ENCODE data around the gene POLA2. TPM values are rescaled to one million over a fixed set of nuclear protein-coding genes. Genes with fewer than 3 reads are reported as not detected.

Gene POLA2
- total RNA-seq, 1 experiment from 2014 or later: 35.6 TPM

GRCh38 chr11:65286686-65287085 lies 24.9 kb downstream of the POLA2 start (continued):
- TF ChIP-seq STAT6 (CRISPR knock-in tag; conservative IDR thresholded peaks at IDR 0.05; ENCODE audit: low read depth): no peak
- no peak for TF ChIP-seq ZNF416 (CRISPR knock-in tag; IDR thresholded peaks at IDR 0.05)
- TF ChIP-seq GABPB1 (CRISPR knock-in tag; IDR thresholded peaks at IDR 0.05): no peak
- no peak for TF ChIP-seq FOXK1 (CRISPR knock-in tag; IDR thresholded peaks at IDR 0.05)
- no peak for TF ChIP-seq ZNF263 (CRISPR knock-in tag; IDR thresholded peaks at IDR 0.05; ENCODE audit: low read depth)
- no peak for TF ChIP-seq CDX4 (CRISPR knock-in tag; IDR thresholded peaks at IDR 0.05; ENCODE audit: borderline replicate concordance)
- TF ChIP-seq MYBL2 (CRISPR knock-in tag; IDR thresholded peaks at IDR 0.05): no peak
- no peak for TF ChIP-seq FOXP1 (CRISPR knock-in tag; IDR thresholded peaks at IDR 0.05; ENCODE audit: borderline replicate concordance)
- no peak for TF ChIP-seq ATF1 (CRISPR knock-in tag; IDR thresholded peaks at IDR 0.05)
- no peak for TF ChIP-seq HMGA2 (CRISPR knock-in tag; IDR thresholded peaks at IDR 0.05)
- no peak for TF ChIP-seq FOXJ3 (CRISPR knock-in tag; IDR thresholded peaks at IDR 0.05; ENCODE audit: borderline replicate concordance)
- no peak for TF ChIP-seq NFE2L1 (CRISPR knock-in tag; IDR thresholded peaks at IDR 0.05)

- Mint-ChIP-seq H3K27me3 (ENCODE audit: low read depth) (no peaks in the 10 kb centered on the region), H3K36me3 (peaks cover 70% of the 10 kb centered on the region), H3K27ac (no peak overlapping the region), H3K9me3 (no peaks in the 10 kb centered on the region), H3K4me3 (no peak overlapping the region), H3K4me1 (peaks cover 5% of the 10 kb centered on the region)
- ATAC-seq (no peak), DNase-seq (ENCODE audit: low spot score) (no peak)
- CTCF ChIA-PET: interaction anchor here (1.2 kb wide), 1 partner anchor 28 kb away, joined by 3 read pairs; no protein-coding TSS in a partner anchor
- POLR2A ChIA-PET: interaction anchor here (0.6 kb wide), 1 partner anchor 21 kb away, joined by 3 read pairs; no protein-coding TSS in a partner anchor
- TF ChIP-seq ELF4 (CRISPR knock-in tag; IDR thresholded peaks at IDR 0.05; ENCODE audit: low read depth) (no peak), E2F5 (CRISPR knock-in tag; IDR thresholded peaks at IDR 0.05) (no peak), ZNF281 (CRISPR knock-in tag; IDR thresholded peaks at IDR 0.05) (no peak), CREB1 (CRISPR knock-in tag; IDR thresholded peaks at IDR 0.05) (no peak), ZNF416 (CRISPR knock-in tag; IDR thresholded peaks at IDR 0.05) (no peak), SP1 (CRISPR knock-in tag; conservative IDR thresholded peaks at IDR 0.05) (no peak), HMGXB4 (CRISPR knock-in tag; IDR thresholded peaks at IDR 0.05) (no peak), FOXK1 (CRISPR knock-in tag; IDR thresholded peaks at IDR 0.05) (no peak), SMAD4 (CRISPR knock-in tag; IDR thresholded peaks at IDR 0.05) (no peak), ZNF532 (CRISPR knock-in tag; IDR thresholded peaks at IDR 0.05; ENCODE audit: borderline replicate concordance) (no peak)
Observed at GRCh38 chr11:65287601-65288000, 25.8 kb downstream of the POLA2 start.
